GM18505 (cell line): ENCODE results near the gene LHFPL2.
"Not testable (repeated sequence)": the region's sequence is repeated elsewhere in the genome, so short reads cannot be mapped to it uniquely, and the experiment has no call there.

Source experiments
- ATAC-seq: cut with Tn5 transposase; IDR thresholded peaks from one replicate; pipeline ENCODE4 v1.9.1; 2021; ENCODE audit not compliant: unreplicated experiment
- POLR2A ChIP-seq: IDR thresholded peaks from 4 replicates; pipeline ENCODE4 v1.6.1; 2011; ENCODE audit warnings: borderline replicate concordance; ENCODE audit not compliant: insufficient read depth, insufficient read length; ENCODE audit errors: extremely low read depth

LHFPL2 gene

DNA sequence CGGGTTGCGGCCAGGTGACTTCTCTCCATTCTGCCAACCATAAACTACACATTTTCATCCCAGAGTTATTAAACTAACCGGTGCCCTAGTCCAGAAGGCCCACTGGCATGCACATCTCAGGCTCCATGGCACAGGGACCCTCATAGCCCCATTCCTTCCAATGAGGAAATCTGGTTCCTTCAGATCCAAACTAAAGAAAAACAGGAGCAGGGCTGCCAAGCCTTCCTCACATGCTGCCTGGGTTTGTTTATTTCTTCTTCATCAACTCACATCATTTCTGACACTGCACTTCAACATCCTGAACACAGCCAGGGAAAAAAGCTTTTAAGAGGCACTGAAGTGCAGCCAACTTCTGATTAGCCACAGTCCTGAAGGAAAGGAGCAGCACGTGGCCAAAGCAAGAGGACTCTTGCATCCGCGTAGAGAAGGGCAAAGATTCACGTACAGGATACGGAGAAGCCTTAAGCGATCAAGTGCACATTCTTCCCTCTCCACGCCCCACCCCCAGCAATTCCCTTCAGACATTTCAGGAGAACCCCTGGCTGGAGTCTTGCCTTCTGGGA lies 22.5 kb downstream of the LHFPL2 start:
- no peak for TF ChIP-seq POLR2A
- ATAC-seq = no peak

DNA sequence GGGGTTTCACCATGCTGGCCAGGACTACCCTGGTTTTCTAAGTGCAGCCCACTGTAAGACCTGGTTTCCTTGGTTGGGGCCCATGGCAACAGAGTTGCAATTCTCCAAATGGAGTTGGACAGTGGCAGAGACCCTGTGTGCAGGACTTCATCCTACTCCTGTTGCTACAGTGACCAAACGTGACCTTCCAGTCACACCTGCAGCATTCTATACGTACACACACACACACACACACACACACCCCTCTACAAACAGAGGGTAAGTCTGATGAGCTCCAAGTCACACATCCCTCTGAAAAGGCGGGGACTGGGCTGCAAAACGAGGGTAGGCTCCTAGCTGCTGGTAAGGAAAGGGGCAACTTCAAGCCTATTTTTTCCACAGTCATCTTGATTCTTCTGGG lies 23.6 kb downstream of the LHFPL2 start:
- TF ChIP-seq POLR2A = no peak
- ATAC-seq = no peak

DNA sequence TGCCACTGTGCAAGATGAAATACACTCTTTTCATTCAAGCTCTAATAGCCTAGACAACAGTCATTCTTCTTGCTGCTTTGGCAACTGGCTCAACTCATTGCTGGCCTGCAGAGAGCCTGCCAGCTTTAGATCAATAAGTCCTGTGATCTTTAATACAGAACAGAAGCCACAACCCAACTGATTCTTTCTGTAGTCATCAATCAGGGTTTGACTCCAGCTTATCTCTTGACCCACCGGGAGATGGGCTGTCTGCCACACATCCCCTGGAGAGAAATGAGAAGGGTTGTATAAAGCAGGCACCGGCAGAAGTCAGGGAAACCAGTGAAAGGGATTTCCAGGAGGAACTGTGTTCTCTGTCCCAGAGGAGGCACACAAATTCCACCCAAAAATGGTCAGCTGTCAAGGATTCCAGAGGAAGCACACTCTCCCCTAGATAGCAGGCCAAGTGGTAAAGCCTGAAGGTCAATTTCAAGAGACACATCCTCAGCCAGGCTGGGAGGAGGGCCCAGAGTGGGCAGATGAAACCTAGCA lies 24.5 kb downstream of the LHFPL2 start:
- no peak for ATAC-seq
- TF ChIP-seq POLR2A = no peak

DNA sequence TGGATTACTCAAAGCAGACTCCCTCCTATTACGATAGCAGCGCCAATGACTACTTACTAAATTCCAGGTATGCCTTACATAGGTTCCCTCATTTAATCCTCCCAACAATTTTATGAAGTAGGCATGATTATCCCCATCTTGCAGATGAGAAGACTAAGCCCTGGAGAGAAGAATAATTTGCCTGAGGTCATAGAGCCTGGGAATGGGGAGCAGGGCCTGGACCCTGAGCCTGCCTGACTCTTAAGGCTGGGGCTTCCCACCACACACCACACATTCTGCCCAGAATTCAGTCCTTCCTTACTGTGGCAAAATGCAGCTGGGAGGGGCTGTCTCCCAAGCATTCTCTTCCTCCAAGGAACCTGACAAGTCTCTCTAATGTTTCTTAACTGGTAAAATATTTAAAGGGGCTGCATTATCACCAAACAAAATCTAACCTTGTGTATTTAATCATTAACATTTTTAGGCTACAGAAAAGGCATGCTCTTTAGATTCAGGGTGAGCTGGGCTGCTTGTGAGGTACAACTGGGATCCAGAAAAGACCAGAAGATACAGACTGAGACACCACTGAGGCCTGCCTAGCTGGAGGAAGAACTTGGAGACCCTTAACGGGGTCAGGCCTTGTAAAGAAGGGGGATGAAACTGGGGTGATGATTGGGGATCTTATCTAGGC lies 26.1 kb downstream of the LHFPL2 start:
- no peak for ATAC-seq
- TF ChIP-seq POLR2A = no peak

DNA sequence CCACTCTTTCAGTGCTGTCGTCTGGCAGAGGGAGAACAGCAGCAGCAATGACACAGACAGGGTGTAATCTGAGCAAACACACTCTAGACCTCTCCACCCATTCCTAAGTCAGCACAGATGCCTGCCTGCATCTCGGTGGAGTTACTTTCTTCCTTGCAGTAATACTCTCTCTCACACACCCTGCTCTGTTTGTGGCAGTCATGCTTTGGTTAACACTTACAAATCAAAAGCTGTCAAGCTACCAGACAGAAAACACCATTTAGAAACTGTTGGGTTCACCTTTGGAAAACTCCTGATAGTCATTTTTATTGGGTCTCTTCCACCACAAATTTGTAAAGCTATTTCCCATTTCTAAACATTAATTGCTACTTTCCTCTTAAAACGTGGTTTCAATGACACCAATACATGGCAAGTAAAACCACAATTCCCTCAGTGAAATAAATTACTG lies 27.3 kb downstream of the LHFPL2 start:
- ATAC-seq = no peak
- TF ChIP-seq POLR2A = no peak

DNA sequence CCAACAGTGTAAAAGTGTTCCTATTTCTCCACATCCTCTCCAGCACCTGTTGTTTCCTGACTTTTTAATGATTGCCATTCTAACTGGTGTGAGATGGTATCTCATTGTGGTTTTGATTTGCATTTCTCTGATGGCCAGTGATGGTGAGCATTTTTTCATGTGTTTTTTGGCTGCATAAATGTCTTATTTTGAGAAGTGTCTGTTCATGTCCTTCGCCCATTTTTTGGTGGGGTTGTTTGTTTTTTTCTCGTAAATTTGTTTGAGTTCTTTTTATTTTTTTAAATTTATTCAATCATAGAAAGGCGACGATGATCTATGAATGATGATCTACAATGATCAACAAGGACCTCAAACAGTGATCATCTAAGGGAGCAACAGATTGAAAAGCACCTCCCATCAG lies 28.5 kb downstream of the LHFPL2 start:
- not testable (repeated sequence) for ATAC-seq

DNA sequence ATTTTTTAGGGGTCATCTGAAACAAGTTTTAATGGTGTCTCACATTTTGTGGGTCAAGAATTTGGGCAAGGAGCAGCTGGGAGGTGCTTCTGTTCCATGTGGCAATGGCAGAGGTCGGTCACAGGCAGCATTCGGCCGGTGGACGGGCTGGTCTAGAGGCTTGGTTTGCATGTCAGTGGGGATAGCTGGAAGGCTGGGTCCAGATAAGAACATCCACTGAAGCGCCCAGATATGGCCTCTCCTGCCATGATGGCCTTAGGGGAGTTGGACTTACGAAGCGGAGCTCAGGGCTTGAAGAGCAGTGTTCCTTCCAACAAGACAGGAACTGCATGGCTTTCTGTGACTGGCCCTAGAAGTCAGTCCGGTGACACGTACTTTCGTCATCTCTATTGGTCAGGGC lies 30.3 kb downstream of the LHFPL2 start:
- no peak for TF ChIP-seq POLR2A

DNA sequence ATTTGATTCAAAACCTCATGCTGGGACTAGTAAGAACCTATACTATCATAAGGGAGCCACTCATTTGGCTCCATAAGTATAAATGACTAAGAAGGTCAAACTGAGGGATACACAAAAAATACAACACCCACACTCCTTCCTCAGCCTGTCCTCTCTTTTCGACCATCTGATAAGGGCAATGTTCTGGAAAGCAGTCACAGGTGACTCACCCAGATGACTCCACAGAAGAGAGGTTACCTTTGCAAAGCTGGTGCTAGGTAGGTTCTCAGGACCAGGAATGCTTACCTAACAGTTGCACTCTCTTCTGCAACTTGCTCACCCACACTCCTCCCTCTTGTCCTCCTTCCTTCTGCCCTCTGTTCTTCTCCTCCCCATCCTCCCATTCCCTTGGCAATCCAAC lies 32.9 kb downstream of the LHFPL2 start:
- TF ChIP-seq POLR2A = no peak
- ATAC-seq = no peak

More for the DNA sequence above, 30.3 kb downstream of the LHFPL2 start:
- no peak for ATAC-seq

DNA sequence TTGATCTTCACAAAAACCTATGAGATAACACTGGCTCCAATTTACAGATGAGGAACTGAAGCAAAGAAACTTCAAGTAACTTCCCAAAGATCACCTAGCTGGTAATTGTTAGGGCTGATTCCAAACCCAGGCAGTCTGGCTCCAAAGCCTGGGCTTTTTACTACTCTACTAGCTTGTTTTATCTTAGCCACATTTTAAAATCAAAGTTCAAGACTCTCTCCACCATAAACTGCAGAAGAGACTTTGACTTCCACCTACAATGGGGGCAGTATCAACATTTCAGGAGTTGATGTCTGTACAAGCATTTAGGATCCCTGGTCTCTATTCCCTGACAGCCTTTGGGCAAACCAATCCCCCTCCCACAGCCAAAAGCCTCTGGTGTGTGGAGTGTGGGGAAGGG lies 33.8 kb downstream of the LHFPL2 start:
- no peak for ATAC-seq
- TF ChIP-seq POLR2A = no peak

DNA sequence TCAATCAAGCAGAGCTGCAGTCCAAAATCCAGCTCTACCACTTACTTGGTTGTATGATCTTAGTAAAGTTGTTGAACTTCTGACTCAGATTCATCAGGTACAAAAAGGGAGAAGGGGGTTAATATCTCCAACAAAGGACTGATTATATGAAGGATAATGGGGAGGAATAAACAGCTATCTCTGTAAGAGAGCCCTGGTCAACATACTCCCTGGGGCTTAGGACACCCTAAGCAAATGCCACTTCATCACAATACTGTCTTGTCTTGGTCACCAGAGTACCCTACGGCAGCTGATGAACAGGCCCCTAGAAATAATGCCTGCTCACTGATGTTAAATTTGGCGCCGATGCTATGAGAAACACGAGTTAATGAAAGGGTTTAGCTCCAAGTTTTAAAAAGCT lies 34.8 kb downstream of the LHFPL2 start:
- no peak for TF ChIP-seq POLR2A
- no peak for ATAC-seq

DNA sequence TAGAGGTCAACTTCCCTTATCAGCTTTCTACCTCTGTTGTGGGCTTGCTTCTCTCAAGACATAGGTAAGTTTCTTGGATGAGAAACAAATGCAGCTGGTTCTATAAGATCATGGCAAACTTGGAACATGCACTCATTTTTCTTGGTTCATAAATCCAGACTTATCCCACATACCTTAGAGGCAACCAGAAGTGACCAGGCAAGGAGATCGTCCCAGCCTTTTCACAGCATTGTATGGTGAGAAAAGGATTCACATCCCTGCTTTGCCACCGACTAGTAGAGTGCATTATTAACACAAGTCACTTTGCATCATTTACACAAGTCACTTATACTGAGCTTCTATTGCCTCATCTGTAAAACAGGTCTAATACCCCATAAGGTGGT lies 35.4 kb downstream of the LHFPL2 start:
- no peak for ATAC-seq
- no peak for TF ChIP-seq POLR2A

DNA sequence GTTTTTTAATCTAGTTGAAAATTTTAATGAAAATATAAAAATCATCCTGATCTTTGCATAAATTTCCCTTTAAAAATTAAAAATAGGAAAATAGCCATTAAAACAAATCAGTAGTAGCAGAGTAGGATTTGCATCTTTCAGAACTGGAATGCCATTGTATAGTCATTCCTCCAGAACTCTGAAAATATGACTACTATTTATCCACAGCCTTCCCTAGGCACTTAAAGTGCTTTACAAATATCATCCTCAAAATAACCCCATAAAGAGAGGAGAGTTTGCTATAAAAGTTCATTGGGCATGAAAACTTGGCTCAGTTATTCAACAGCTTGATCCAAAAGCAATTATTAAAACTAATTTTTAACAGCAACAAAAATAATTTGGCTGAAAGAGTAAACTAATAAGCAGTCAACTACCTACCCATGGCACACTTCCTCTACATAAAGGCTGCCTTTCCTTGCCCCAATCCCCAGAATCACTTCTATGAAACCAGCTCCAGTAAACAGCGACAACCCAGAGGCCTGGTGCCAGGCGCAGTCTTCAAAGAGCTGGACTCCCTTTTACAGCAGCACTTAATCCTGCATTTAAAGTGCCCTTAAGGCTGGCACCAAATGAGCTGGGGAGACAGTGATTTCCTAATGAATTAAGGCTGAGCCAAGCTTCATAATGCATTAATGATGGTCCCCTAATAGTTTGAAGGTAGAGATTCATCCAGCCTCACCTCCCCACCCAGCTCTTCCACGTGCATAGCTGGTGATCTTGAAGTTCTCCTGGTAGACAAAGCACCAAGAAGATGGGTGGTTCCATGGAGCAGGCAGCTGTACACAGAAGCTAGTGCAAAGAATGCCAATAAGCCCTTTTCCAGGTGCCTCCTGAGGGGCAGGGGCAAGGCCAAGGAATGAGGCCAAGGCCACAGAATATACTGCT lies 36.1 kb downstream of the LHFPL2 start:
- no peak for TF ChIP-seq POLR2A
- ATAC-seq = no peak

DNA sequence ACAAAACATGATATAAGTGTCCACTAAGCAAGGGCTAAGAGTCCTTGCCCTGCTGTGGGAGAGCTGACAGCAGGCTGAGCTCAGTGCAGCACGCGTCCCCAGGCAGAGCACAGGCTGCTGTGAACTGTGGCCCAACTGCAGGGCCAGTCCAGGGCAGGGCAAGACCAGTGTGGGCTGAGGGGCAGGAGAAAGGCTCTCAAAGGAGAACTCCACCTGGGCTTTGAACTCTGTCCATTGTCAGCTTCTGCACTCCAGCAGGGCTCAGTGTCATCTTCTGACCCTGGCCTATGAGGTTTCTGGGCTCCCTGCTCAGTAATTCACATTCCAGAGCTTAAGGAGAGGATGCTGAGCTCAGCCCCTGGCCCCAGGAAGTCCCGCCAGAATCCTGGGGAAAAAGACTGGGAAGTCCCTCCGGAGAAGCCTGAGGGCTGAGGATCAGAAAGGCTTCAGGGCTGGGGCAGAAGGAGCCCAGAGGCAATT lies 37.4 kb downstream of the LHFPL2 start:
- no peak for TF ChIP-seq POLR2A
- ATAC-seq = no peak
